NCI-H2029 (cell line): ENCODE results near the gene KRTAP4-9.
"Not testable (repeated sequence)": the region's sequence is repeated elsewhere in the genome, so short reads cannot be mapped to it uniquely, and the experiment has no call there.

ENCODE experiments used
- DNase-seq: peaks from one replicate; lab custom pipeline; 2025; lab: John Stamatoyannopoulos, UW

KRTAP4-9 gene

DNA sequence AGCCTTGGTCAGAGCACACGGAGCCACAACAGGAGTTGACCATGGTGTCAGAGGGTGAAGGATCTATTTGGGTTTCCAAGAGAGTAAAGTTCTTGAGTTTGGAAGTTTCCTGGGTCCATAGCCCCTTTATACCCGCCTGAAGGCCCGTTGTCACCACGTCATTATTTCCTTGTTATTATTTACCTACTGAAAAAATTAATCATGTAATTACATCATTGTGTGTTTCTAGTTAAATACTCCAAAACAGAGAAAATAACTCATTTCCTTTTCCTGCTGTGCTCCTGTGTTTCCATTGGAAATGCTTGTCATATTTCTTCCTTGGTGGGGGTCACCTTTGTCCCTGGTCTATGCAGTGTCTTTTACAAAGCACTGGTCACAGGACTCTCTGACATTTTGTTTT, 7.1 kb upstream of the KRTAP4-9 start, which contains the start of gene KRTAP4-8:
Gene KRTAP4-8 (minus strand): TSS at position 101 of the 400 bp plus-strand sequence. CDS start 58 bp downstream, at position 43.
- no peak for DNase-seq

DNA sequence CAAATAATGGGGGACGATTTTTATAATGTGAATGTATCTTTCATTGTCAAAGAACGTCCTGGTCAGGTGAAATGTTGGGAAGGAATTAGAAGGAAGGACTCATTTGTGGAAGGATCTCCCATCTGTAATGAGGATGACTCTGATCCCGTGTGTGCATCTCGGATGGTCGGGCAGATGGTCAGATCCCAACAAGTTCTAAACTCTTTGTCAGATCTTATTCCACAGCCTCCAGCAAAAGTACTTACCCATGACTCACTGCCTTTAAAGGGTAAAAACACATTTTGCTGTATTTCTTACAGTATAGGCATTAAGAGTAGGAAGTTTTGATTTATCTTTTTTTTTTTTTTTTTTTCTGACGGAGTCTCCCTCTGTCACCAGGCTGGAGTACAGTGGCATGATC, 6.7 kb upstream of the KRTAP4-9 start:
- DNase-seq = no peak

DNA sequence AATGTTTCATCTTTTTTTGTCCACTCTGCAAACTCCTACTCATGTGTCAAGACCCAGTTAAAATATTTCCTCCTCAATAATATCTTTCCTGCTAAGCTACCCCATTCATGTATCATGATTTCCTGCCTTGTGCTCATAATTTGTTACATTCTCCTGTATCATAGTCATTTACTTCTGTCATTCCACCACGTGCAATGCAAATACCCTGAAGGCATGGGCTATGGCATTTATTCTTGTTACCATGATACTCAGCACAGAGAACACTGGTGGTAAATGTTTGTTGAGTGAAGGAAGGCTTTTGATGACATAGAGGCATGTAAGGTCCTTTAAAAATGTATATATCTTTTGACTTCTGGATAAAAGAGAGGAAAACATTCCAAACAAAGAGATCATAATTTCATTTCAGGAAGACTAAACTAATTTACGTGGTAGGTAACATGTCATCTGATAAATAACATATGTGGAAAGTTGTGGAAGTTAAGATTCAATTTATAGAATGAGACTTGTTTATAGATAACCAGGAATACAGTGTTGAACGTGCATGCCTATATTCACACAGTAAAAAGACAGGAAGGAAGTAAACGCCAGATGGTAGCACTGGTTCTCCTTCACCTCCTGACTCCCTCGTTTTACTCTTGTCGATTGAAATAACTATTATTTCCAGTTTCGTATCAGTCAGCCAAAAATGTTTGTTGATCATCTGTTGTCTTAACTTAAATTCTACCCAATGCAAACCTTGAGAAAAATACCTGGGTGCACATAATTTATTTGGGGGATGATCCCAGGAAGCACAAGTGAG, 5.3 kb upstream of the KRTAP4-9 start:
- not testable (repeated sequence) for DNase-seq

DNA sequence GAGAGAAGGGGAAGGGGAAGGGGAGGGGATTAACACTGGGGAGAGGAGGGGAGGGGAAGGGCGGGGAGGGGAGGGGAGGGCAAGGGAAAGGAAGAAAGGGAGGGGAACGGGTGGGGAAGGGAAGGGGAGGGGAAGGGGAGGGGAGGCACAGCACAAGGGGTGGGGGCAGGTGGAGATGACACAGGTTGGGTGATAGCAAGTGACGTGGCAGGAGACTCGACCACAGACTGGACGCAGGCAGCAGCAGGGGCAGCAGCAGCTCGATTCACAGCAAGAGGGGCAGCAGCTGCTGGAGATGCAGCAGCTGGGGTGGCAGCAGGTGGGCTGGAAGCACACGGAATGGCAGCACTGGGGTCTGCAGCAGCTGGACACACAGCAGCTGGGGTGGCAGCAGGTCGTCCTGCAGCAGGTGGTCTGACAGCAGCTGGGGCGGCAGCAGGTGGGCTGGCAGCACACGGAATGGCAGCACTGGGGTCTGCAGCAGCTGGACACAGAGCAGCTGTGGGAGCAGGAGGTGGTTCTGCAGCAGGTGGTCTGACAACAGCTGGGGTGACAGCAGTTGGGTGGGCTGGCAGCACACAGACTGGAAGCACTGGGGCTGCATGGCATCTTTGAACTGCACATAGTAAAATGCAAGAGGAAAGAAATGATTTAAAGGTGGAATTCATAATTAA, 3.5 kb upstream of the KRTAP4-9 start, which contains the start of gene KRTAP4-16:
Gene KRTAP4-16 (minus strand): TSS at position 624 of the 674 bp plus-strand sequence. CDS start 0 bp downstream, at position 624.
- no peak for DNase-seq

DNA sequence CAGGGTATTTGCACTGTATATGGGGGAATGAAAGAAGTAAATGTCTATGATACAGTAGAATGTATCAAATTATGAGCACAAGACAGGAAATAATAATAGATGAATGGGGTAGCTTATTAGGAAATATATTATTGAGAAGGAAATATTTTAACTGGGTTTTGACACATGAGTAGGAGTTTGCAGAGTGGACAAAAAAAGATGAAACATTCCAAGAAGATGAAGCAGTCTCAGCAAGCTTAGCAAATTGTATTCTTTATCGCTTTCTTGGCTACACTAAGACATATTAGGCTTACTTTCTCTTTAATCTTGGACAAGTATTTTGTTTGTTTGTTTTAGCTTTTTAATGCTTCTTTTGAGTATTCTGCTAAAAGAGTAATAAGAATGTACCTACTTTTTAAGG, 1.3 kb upstream of the KRTAP4-9 start:
- no peak for DNase-seq

DNA sequence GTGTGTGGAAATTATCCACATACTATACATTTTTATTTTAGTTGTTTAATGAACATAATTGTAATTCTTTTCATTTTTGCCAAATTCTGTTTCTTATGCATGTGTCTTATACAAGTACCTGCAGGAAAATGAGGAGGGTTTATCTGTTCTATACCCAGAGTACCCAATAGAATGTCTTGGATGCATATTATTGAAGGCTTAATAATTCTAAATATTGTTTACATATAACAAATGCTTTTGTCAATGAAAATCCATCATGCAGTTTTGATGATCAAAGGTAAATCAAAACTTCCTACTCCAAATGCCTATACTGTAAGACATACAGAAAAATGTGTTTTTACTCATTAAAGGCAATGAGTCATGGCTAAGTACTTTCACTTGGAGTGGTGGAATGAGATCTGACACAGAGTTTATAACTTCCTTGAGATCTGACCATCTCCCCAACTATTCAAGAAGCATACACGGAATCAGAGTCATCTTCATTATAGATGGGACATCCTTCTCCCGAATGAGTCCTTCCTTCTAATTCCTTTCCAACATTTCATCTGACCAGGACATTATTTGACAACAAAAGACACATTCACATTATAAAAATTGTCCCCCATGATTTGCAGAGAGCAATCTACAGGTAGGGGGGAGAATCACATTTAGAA, 677 bp upstream of the KRTAP4-9 start:
- not testable (repeated sequence) for DNase-seq

DNA sequence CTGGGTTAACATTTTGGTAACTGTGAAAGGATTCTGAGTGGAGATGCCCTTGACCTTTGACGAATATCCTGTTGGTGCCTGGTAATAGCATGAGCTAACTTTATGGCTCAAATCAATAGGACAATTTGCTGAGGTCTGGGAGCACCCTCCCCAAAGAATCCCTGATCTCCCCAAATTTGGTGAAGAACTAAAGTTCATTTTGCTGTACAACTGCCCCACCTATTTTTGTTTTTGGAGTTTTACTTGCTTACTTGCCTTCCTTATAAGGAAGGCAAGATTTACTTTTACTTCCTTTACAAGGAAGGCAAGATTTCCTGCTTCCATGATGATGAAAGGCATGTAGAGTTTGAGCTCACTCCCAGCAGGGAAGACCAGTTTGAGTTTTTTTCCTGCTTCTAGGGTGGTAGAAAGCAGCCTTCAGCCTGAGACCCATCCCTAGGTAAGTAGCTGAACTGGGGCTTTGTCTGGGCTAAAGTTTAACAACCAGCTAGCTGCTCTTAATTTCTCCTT, 2.8 kb downstream of the KRTAP4-9 start:
- DNase-seq = no peak

DNA sequence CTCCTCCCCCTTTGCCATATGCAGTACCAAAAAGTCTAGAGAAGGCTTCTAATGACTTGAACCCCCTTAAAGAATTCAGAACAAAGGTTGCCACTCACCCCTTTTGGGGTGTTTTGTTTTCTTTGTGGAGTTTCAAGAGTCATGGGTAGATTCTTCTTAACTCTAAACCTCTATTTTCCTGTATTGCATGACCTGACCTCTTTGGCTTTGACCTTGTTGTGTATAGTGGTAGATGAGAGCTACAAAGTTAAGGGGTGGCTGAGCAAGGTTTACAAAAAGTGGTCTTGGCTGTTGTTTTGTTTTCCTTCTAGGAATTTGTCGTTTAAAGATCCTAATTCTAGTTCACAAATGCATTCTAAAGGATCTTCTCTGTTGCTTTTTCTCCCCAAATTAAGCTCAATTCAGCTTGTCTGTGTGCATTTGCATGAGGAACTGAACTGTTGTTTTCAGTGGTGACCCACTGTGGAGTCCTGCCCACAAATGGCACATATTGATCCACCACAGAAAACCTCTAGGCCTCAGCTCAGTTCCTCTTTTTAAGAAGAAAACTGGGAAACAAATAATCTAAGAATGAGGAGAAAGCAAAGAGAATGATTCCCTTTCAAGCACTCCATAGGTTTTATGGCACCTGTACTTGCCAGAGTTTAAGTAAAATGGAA, 3.7 kb downstream of the KRTAP4-9 start:
- not testable (repeated sequence) for DNase-seq

DNA sequence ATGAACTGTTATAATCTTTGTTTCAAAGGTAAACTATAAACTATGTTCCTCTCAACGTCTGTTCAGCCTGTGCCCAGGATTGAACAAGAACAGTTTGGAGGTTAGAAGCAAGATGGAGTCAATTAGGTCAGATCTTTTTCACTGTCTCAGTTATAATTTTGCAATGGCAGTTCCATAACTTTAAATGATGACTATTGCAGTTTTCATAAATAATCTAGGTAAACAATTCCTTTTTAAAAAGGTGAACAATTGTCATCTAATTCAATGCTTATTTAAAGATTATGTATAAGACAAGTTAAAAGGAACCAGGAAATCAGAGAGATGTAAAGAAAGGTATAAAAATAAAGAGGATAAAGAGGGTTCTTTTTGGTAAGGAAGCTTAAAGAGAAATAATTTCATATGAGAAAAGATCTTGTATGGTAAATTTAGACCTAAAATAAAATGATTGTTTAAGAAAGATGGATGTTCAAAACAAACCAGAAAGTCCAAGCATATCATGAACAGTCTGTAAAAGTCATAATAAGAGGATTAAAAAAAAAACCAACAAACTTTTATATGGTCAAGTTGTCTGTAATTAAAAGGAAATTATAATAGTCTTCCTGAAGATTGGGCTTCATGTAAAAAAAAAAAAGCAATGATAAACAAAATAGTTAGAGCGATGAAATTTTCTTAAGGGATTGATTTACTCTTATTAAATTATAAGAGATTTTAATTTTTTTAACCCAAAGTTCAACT, 6.1 kb downstream of the KRTAP4-9 start:
- DNase-seq = no peak

DNA sequence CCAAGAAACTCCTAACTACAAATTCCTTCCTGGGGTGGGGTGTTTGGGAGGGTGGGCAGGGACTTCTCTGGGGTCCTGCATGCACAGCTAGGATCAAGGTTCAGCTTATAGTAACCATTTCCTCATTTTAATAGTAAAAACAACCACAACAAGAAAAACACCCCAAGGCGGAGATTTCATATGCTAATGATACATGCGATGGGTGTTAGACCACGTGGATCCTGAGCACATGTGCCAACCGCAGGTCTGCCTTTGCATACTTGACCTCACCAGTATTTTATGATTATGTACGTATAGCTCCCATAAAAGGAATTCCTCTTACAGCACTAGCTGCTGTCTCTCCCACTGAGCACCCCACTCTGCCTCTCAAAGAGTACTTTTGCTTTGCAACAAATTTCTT, 11.1 kb downstream of the KRTAP4-9 start:
- no peak for DNase-seq

DNA sequence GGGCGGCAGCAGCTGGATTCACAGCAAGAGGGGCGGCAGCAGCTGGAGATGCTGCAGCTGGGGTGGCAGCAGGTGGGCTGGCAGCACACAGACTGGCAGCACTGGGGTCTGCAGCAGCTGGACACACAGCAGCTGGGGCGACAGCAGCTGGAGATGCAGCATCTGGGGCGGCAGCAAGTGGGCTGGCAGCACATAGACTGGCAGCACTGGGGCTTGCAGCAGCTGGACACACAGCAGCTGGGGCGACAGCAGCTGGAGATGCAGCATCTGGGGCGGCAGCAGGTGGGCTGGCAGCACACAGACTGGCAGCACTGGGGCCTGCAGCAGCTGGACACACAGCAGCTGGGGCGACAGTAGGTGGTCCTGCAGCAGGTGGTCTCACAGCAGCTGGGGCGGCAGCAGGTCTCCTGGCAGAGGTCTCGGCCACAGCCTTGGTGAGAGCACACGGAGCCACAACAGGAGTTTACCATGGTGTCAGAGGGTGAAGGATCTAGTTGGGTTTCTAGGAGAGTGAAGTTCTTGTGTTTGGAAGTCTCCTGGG, 12.7 kb downstream of the KRTAP4-9 start, which contains the start of gene KRTAP4-11:
Gene KRTAP4-11 (minus strand): TSS at position 528 of the 541 bp plus-strand sequence. CDS start 58 bp downstream, at position 470.
- not testable (repeated sequence) for DNase-seq

DNA sequence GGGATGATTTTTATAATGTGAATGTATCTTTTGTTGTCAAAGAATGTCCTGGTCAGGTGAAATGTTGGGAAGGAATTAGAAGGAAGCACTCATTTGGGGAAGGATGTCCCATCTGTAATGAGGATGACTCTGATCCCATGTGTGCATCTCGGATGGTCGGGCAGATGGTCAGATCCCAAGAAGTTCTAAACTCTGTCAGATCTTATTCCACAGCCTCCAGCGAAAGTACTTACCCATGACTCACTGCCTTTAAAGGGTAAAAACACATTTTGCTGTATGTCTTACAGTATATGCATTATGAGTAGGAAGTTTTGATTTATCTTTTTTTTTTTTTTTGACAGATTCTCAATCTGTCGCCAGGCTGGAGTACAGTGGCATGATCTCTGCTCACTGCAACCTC, 13.5 kb downstream of the KRTAP4-9 start:
- no peak for DNase-seq

DNA sequence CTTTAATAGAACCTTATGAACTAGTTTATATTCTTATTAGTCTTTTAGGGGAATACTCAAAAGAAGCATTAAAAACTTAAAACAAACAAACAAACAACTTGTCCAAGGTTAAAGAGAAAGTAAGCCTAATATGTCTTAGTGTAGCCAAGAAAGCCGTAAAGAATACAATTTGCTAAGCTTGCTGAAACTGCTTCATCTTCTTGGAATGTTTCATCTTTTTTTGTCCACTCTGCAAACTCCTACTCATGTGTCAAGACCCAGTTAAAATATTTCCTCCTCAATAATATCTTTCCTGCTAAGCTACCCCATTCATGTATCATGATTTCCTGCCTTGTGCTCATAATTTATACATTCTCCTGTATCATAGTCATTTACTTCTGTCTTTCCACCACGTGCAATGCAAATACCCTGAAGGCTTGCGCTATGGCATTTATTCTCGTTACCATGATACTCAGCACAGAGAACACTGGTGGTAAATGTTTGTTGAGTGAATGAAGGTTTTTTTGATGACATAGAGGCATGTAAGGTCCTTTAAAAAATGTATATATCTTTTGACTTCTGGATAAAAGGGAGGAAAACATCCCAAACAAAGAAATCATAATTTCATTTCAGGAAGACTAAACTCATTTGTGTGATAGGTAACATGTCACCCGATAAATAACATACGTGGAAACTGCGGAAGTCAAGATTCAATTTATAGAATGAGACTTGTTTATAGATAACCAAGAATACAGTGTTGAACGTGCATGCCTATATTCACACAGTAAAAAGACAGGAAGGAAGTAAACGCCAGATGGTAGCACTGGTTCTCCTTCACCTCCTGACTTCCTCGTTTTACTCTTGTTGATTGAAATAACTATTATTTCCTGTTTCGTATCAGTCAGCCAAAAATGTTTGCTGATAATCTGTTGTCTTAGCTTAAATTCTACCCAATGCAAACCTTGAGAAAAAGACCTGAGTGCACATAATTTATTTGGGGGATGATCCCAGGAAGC, 14.8 kb downstream of the KRTAP4-9 start:
- not testable (repeated sequence) for DNase-seq

DNA sequence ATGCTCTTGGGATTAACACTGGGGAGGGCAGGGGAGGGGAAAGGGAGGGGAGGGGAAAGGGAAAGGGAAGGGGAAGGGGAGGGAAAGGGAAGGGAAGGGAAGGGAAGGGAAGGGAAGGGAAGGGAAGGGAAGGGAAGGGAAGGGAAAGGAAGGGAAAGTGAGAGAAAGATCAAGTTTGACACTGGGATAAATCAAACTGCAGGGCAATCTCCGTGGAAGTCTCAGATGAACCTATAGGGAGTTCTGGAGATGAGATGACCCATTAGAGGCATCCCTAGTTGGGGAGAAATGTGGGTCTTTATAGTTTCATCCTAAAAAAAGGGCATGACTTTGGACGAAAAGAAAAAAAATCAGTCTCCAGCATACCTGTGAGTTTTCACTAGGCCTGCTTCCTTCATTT, 16.6 kb downstream of the KRTAP4-9 start:
- no peak for DNase-seq

DNA sequence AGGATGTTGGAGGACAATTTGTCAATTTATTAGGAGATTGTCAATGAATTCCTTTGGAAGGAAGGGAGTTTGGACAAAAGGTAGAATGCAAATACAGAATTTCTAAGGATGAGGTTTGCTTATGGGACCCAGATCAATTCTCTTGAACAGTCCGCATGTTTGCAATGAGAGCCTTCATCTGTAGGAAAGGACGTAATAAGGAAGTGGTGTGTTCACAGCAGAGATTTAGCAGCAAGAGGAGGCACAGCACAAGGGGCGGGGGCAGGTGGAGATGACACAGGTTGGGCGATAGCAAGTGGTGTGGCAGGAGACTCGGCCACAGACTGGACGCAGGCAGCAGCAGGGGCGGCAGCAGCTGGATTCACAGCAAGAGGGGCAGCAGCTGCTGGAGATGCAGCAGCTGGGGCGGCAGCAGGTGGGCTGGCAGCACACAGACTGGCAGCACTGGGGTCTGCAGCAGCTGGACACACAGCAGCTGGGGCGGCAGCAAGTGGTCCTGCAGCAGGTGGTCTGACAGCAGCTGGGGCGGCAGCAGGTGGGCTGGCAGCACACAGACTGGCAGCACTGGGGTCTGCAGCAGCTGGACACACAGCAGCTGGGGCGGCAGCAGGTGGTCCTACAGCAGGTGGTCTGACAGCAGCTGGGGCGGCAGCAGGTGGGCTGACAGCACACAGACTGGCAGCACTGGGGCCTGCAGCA, 18.3 kb downstream of the KRTAP4-9 start:
- not testable (repeated sequence) for DNase-seq

DNA sequence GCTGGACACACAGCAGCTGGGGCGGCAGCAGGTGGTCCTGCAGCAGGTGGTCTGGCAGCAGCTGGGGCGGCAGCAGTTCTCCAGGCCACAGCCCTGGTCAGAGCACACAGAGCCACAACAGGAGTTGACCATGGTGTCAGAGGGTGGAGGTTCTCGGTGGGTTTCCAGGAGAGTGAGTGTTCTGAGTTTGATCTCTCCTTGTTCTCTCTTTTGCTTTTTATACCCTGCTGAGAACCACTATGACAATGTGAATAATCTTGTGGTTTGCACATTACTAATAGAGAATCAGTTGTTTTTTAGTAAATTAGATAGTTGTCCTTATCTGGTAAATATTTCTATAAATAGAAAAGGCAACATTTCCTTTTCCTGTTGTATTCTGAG, 18.8 kb downstream of the KRTAP4-9 start, which contains the start of gene KRTAP4-12:
Gene KRTAP4-12 (minus strand): TSS at position 192 of the 381 bp plus-strand sequence. CDS start 60 bp downstream, at position 132.
- DNase-seq = not testable (repeated sequence)

DNA sequence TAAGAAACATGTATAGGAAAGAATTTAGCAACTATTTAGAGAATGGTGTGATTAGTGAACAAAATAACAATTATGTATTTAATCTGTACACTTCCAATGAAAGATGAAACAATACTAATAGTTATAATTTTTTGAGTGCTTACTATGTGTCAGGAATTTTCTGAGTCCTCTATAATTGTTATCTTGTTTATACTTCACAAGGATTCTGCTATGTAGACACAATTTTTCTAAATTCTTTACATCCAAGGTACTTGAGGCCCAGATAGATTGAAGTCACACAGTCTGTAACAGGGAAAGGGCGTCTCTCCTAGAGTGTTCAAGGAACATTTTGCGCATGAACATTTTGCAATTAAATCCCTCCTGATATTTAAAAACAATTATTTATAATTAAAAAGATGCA, 19.9 kb downstream of the KRTAP4-9 start:
- DNase-seq = no peak

DNA sequence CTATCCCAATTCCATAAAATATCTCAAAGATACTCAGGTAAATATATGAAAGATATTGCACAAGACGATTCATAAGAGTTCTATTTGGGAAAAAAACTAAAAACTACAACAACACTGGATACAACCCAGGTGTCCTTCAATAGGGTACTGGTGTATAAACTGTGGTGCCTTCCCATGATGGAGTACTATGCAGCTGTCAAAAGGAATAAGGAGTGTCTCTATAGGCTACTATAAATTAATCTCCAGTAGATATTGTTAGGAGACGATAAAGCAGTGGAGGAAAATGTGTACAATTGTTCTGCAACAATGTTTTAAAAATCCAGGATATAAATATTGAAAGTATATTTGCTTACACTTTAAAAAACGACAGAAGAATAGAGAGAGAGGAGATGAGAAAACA, 21.2 kb downstream of the KRTAP4-9 start:
- DNase-seq = no peak

DNA sequence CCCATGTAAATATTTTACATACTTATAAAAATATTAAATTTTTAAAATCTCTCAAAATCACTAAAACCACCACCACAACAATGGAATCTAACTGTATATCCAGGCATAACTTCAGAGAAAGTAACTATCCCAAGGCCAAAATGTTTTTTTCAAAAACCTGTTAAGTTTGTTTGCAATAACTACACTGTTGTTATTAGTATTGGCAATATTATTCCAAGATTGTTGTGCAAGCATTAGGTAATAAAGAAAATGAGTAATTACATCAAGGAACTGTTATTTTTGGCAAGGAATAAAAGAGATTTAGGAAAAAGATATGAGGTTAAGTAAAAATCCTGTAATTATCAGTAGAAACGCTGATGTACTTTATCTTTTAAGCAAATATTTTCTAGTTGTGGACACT, 22.2 kb downstream of the KRTAP4-9 start:
- no peak for DNase-seq
